Peyer's patch (tissue), 4 donors: Measurements from ENCODE around the gene AKT3.

Source experiments
- POLR2A ChIP-seq, 2 donors: fragments of 450-650 bp; IDR thresholded peaks; one replicate each; pipeline ENCODE4 v1.5.1; 2017; ENCODE audit warnings: antibody characterized with exemption in 2 of 2, mild to moderate bottlenecking in 2 of 2, moderate library complexity in 2 of 2
- TF ChIP-seq, protein P1 (sequence below), 6 experiments: fragments of 450-650 bp in 4 of 6; fragments of 200-600 bp in 2 of 6; sonication (generic) in 1 of 6; IDR thresholded peaks; one replicate each; pipeline ENCODE4 v1.5.1; 2017 to 2019; ENCODE audit warnings: antibody characterized with exemption in 6 of 6, mild to moderate bottlenecking in 3 of 6, moderate library complexity in 1 of 6

DNA sequence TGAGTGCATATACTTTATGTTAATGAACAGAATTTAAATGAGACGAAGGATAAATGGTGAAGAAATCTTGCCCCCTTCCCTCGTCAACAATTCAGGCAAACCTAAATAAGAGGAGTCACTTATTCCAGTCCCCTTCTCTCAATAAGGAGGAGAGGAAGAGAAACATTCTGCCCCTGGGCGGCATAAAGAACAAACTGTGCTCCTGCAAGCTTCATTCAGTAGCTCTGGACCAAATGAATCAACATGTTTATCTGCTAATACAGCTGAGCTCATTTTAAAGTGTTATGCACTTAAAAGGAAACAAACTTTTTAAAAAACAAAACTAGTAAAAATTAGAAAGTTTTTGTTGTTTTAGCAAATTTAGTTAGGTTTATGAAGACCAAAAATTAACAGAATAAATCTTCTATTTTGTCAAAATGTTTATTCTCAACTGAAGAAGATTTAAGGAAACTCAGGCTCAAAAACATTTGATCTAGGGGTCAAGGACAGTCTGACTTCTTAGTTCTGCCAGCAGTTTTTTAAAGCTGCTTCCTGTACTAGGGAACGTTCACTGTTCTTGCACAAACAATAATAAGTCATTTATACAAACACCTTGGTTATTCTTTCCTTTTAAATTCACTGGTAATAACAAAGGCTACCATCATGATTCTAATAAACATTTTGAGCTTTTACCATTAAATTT is 58.3 kb downstream of the AKT3 start:
- TF ChIP-seq, protein P1, sequence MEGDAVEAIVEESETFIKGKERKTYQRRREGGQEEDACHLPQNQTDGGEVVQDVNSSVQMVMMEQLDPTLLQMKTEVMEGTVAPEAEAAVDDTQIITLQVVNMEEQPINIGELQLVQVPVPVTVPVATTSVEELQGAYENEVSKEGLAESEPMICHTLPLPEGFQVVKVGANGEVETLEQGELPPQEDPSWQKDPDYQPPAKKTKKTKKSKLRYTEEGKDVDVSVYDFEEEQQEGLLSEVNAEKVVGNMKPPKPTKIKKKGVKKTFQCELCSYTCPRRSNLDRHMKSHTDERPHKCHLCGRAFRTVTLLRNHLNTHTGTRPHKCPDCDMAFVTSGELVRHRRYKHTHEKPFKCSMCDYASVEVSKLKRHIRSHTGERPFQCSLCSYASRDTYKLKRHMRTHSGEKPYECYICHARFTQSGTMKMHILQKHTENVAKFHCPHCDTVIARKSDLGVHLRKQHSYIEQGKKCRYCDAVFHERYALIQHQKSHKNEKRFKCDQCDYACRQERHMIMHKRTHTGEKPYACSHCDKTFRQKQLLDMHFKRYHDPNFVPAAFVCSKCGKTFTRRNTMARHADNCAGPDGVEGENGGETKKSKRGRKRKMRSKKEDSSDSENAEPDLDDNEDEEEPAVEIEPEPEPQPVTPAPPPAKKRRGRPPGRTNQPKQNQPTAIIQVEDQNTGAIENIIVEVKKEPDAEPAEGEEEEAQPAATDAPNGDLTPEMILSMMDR (IDR thresholded peaks at IDR 0.05) = no peak
- TF ChIP-seq POLR2A (IDR thresholded peaks at IDR 0.05) = no peak
